ENCODE data around the gene INHBC. TPM values are rescaled to one million over a fixed set of nuclear protein-coding genes. Genes with fewer than 3 reads are reported as not detected.

Gene INHBC
- total and polyA plus RNA-seq, 7 donors = 0.05 to 0.21 (median 0.18) TPM; not detected in 4

GRCh38 chr12:57428965-57429364 is 5.6 kb upstream of the INHBC start:
- no peak for TF ChIP-seq CTCF (IDR thresholded peaks at IDR 0.05)
- H3K4me3 ChIP-seq = peak overlapping the region; percentile 79
- 61 to 77% (median 62%) methylated on average over 6 of the region's 6 CpGs for WGBS, 3 donors

GRCh38 chr12:57429473-57430111 is 5.0 kb upstream of the INHBC start:
- TF ChIP-seq CTCF (IDR thresholded peaks at IDR 0.05) = no peak
- Histone ChIP-seq H3K9me3 (no peaks in the 10 kb centered on the region), H3K27ac (peak overlapping the region; percentile 95), H3K27me3 (ENCODE audit: insufficient read depth in 3 of 3, low read length in 2 of 3) (no peaks in the 10 kb centered on the region), H3K4me3 (peak overlapping the region; percentile 79), H3K4me1 (peaks cover 6% of the 10 kb centered on the region), H3K36me3 (ENCODE audit: insufficient read depth in 1 of 2, low read depth in 1 of 2) (peaks cover 0 to 6% of the 10 kb centered on the region in 2 donors)
- intact Hi-C loops (cut with DNase I) = no loop called here
- DNase-seq = no peak
- WGBS, 3 donors = 30 to 42% (median 31%) methylated on average over 9 of the region's 9 CpGs
- no peak for ATAC-seq

More at GRCh38 chr12:57428965-57429364, 5.6 kb upstream of the INHBC start:
- intact Hi-C loops (cut with DNase I) = no loop called here
- peak overlapping the region; percentile 95 for H3K27ac ChIP-seq
- H3K36me3 ChIP-seq (ENCODE audit: insufficient read depth in 1 of 2, low read depth in 1 of 2) = peaks cover 0 to 10% of the 10 kb centered on the region in 2 donors
- H3K9me3 ChIP-seq = no peaks in the 10 kb centered on the region
- no peak for ATAC-seq
- no peak for DNase-seq
- no peaks in the 10 kb centered on the region for H3K27me3 ChIP-seq (ENCODE audit: insufficient read depth in 3 of 3, low read length in 2 of 3)
- peaks cover 6% of the 10 kb centered on the region for H3K4me1 ChIP-seq

- peak; percentile 66 to 76 for DNase-seq
- peak; percentile 12 for TF ChIP-seq CTCF (IDR thresholded peaks at IDR 0.05)
- H3K4me3 ChIP-seq = peak overlapping the region; percentile 79
- H3K27me3 ChIP-seq (ENCODE audit: insufficient read depth in 3 of 3, low read length in 2 of 3) = no peaks in the 10 kb centered on the region
- peak overlapping the region; percentile 95 for H3K27ac ChIP-seq
- H3K9me3 ChIP-seq = no peaks in the 10 kb centered on the region
- intact Hi-C loops (cut with DNase I) = no loop called here
- H3K36me3 ChIP-seq (ENCODE audit: insufficient read depth in 1 of 2, low read depth in 1 of 2) = peaks cover 0 to 4% of the 10 kb centered on the region in 2 donors
- peaks cover 6% of the 10 kb centered on the region for H3K4me1 ChIP-seq
- ATAC-seq = peak; percentile 69 to 77 (median 75)
- 0 to 2% (median 0%) methylated on average over 43 to 74 of the region's 74 CpGs for WGBS, 3 donors
Measured at GRCh38 chr12:57430112-57430930, 4.3 kb upstream of the INHBC start.

GRCh38 chr12:57430931-57431566 is 3.5 kb upstream of the INHBC start, which contains the start of gene R3HDM2:
TSS of gene R3HDM2 (minus strand) at chr12:57431043. CDS start at chr12:57310428, 120,615 bp downstream.
- Histone ChIP-seq H3K4me1 (peaks cover 6% of the 10 kb centered on the region), H3K27ac (peak within 1 kb of the TSS; percentile 95), H3K9me3 (no peaks in the 10 kb centered on the region), H3K36me3 (ENCODE audit: insufficient read depth in 1 of 2, low read depth in 1 of 2) (no peaks in the 10 kb centered on the region), H3K4me3 (peak within 1 kb of the TSS; percentile 79), H3K27me3 (ENCODE audit: insufficient read depth in 3 of 3, low read length in 2 of 3) (no peaks in the 10 kb centered on the region)
- ATAC-seq = peak; percentile 98 to 99 (median 98)
- intact Hi-C loops (cut with DNase I) = no loop called here
- 2 to 4% (median 4%) methylated on average over 17 to 41 of the region's 41 CpGs for WGBS, 3 donors
- no peak for TF ChIP-seq CTCF (IDR thresholded peaks at IDR 0.05)
- DNase-seq = peak; percentile 96 to 98
